Hematopoietic multipotent progenitor cell treated with erythropoietin and hydrocortisone succinate and interleukin-3 and kit ligand, for 8 days (in vitro differentiated cells): ENCODE results near the gene USP7.
A peak's percentile ranks its signal among the peaks of the same experiment; 100 is the strongest.
"Not testable (repeated sequence)": the region's sequence is repeated elsewhere in the genome, so short reads cannot be mapped to it uniquely, and the experiment has no call there.

Experiments used
- DNase-seq: peaks from one replicate; pipeline ENCODE4 v3.0.0-alpha.2; 2015

The USP7 gene

GRCh38 chr16:8963821-8964441 lies at the start of gene USP7:
TSS of gene USP7 (minus strand) at chr16:8963906. CDS start at chr16:8963285, 621 bp downstream.
- peak; percentile 88 for DNase-seq

GRCh38 chr16:9013508-9013864 lies 49.8 kb upstream of the USP7 start:
- no peak for DNase-seq

GRCh38 chr16:9012848-9013507 lies 49.3 kb upstream of the USP7 start:
- no peak for DNase-seq

- no peak for DNase-seq
Observed at GRCh38 chr16:9012330-9012729, 48.6 kb upstream of the USP7 start.

GRCh38 chr16:9008601-9009260 lies 45.0 kb upstream of the USP7 start:
- peak; percentile 61 for DNase-seq

- no peak for DNase-seq
Observed at GRCh38 chr16:9007177-9007794, 43.6 kb upstream of the USP7 start.

GRCh38 chr16:9004183-9004582 lies 40.5 kb upstream of the USP7 start:
- DNase-seq, result no peak

GRCh38 chr16:9003763-9004162 lies 40.1 kb upstream of the USP7 start:
- DNase-seq, result no peak

- no peak for DNase-seq
Observed at GRCh38 chr16:9003322-9003721, 39.6 kb upstream of the USP7 start.

GRCh38 chr16:9002042-9002441 lies 38.3 kb upstream of the USP7 start:
- DNase-seq, result no peak

GRCh38 chr16:9000664-9001063 lies 37.0 kb upstream of the USP7 start:
- DNase-seq, result no peak

GRCh38 chr16:8999800-9000199 lies 36.1 kb upstream of the USP7 start:
- DNase-seq, result no peak

GRCh38 chr16:8998108-8998507 lies 34.4 kb upstream of the USP7 start:
- DNase-seq, result no peak

GRCh38 chr16:8996891-8997290 lies 33.2 kb upstream of the USP7 start:
- no peak for DNase-seq

- no peak for DNase-seq
Observed at GRCh38 chr16:8990445-8990844, 26.7 kb upstream of the USP7 start.

- no peak for DNase-seq
Observed at GRCh38 chr16:8989099-8989878, 25.6 kb upstream of the USP7 start.

GRCh38 chr16:8986818-8987191 lies 23.1 kb upstream of the USP7 start:
- DNase-seq, result no peak

- DNase-seq, result no peak
Observed at GRCh38 chr16:8986111-8986510, 22.4 kb upstream of the USP7 start.

GRCh38 chr16:8982816-8983215 lies 19.1 kb upstream of the USP7 start:
- no peak for DNase-seq

- not testable (repeated sequence) for DNase-seq
Observed at GRCh38 chr16:8981901-8982300, 18.2 kb upstream of the USP7 start.

- DNase-seq, result not testable (repeated sequence)
Observed at GRCh38 chr16:8976189-8976588, 12.5 kb upstream of the USP7 start.

GRCh38 chr16:8975039-8975438 lies 11.3 kb upstream of the USP7 start:
- no peak for DNase-seq
